K562 (cell line): ENCODE results near the gene TCF15. TPM values are rescaled to one million over a fixed set of nuclear protein-coding genes. Genes with fewer than 3 reads are reported as not detected.

Experiments used
- ATAC-seq: fragments of 200-7000 bp; cut with Tn5 transposase; 3 replicates; pipeline ENCODE4 v1.9.1; 2020; ENCODE audit warnings: moderate library complexity
- BruUV-seq: library from RNA; stranded (reverse); fragments of 400-500 nt; replicated peaks from 2 replicates; lab custom pipeline; 2021; lab: Mats Ljungman, UMichigan
- CTCF ChIA-PET: fragments of 300-600 bp; formaldehyde crosslinking; extraction: SDS; loops from one replicate; lab custom pipeline; 2021; ENCODE audit warnings: low intra/inter-chr PET ratio; lab: Yijun Ruan, JAX
- POLR2A ChIA-PET: fragments of 300-600, 350-650 bp; sonication (Branson Sonifier 250); formaldehyde crosslinking; extraction: SDS; loops from one replicate; lab custom pipeline; 2021; ENCODE audit warnings: antibody characterized with exemption, inconsistent platforms; lab: Yijun Ruan, JAX
- DNase-seq, 4 experiments: peaks; one replicate each; pipeline versions ENCODE4 v3.0.0 to v3.0.0-alpha.2; 2011 to 2018; ENCODE audit warnings: low spot score in 3 of 4, mixed read lengths in 3 of 4; ENCODE audit errors: extremely low read depth in 1 of 4
- FAIRE-seq: peaks from 2 replicates; lab custom pipeline; 2011; peaks lifted over from hg19 to GRCh38; lab: Jason Lieb, UNC
- H2AFZ ChIP-seq: 2 replicates; pipeline ENCODE4 v1.6.0; 2011; ENCODE audit warnings: low read depth, low read length, control low read depth, inconsistent platforms
- H3K27ac ChIP-seq: fragments of 200-600 bp; 3 replicates; pipeline ENCODE4 v1.8.0; 2011; ENCODE audit warnings: low read depth, mild to moderate bottlenecking, control low read depth, inconsistent platforms, low read length, moderate library complexity, mixed read lengths; ENCODE audit errors: extremely low read depth
- H3K27me3 ChIP-seq, 2 experiments: fragments of 300-600 bp in 1 of 2; 2 replicates in 1 of 2; 3 replicates in 1 of 2; pipeline versions ENCODE4 v1.6.0 to v1.8.0; 2011; ENCODE audit warnings: inconsistent platforms in 2 of 2, low read length in 2 of 2, mild to moderate bottlenecking in 1 of 2, mixed read lengths in 1 of 2, moderate library complexity in 1 of 2; ENCODE audit not compliant: control insufficient read depth in 2 of 2, insufficient read depth in 2 of 2
- H3K36me3 ChIP-seq: fragments of 300-600 bp; 3 replicates; pipeline ENCODE4 v1.8.0; 2011; ENCODE audit warnings: mild to moderate bottlenecking, low read length, inconsistent platforms; ENCODE audit not compliant: control insufficient read depth, insufficient read depth
- H3K4me1 ChIP-seq, 2 experiments: fragments of 200-600 bp in 1 of 2; replicated peaks in 1 of 2; 2 replicates in 1 of 2; 3 replicates in 1 of 2; pipeline versions ENCODE4 v1.5.1 to v1.8.0; 2011; ENCODE audit warnings: inconsistent platforms in 2 of 2, low read length in 2 of 2, mild to moderate bottlenecking in 1 of 2, mixed read lengths in 1 of 2, moderate library complexity in 1 of 2; ENCODE audit not compliant: control insufficient read depth in 2 of 2, insufficient read depth in 2 of 2
- H3K4me2 ChIP-seq: 2 replicates; pipeline ENCODE4 v1.6.1; 2011; ENCODE audit warnings: low read length, control low read depth, inconsistent platforms, mixed read lengths; ENCODE audit not compliant: insufficient read depth
- H3K4me3 ChIP-seq: fragments of 200-600 bp; sonication (generic), shearing (Covaris generic); 2 replicates; pipeline ENCODE4 v1.5.1; 2016; ENCODE audit warnings: control low read depth, inconsistent platforms
- H3K79me2 ChIP-seq: fragments of 200-600 bp; 3 replicates; pipeline ENCODE4 v1.8.0; 2011; ENCODE audit warnings: low read length, inconsistent platforms; ENCODE audit not compliant: control insufficient read depth, insufficient read depth
- H3K9ac ChIP-seq, 2 experiments: 2 replicates each; pipeline versions ENCODE4 v1.6.0 to v1.6.1; 2011; ENCODE audit warnings: low read depth in 2 of 2, low read length in 2 of 2, control low read depth in 1 of 2, inconsistent platforms in 1 of 2, mild to moderate bottlenecking in 1 of 2, mixed read lengths in 1 of 2; ENCODE audit not compliant: insufficient read depth in 1 of 2
- H3K9me1 ChIP-seq: one replicate; pipeline ENCODE4 v1.6.0; 2011; ENCODE audit warnings: inconsistent platforms, mild to moderate bottlenecking, low read length, moderate library complexity; ENCODE audit not compliant: control insufficient read depth, insufficient read depth
- H3K9me3 ChIP-seq: replicated peaks from 2 replicates; pipeline ENCODE4 v1.5.1; 2011; ENCODE audit warnings: low read depth, low read length, inconsistent platforms; ENCODE audit not compliant: control insufficient read depth, insufficient read depth
- H4K20me1 ChIP-seq: replicated peaks from 2 replicates; pipeline ENCODE4 v1.6.1; 2011; ENCODE audit warnings: low read length, inconsistent platforms, mixed read lengths; ENCODE audit not compliant: control insufficient read depth, insufficient read depth
- ARID1B ChIP-seq: fragments of 450-650 bp; IDR thresholded peaks from 2 replicates; pipeline ENCODE4 v1.6.1; 2016; ENCODE audit warnings: antibody characterized with exemption, mild to moderate bottlenecking, inconsistent platforms
- CBFA2T3 ChIP-seq: fragments of 450-650 bp; IDR thresholded peaks from 2 replicates; pipeline ENCODE4 v1.6.1; 2017
- KHSRP ChIP-seq: fragments of 450-650 bp; IDR thresholded peaks from 2 replicates; pipeline ENCODE4 v1.6.1; 2017
- SREBF1 ChIP-seq: fragments of 150-350 bp; IDR thresholded peaks from 2 replicates; pipeline ENCODE4 v1.6.1; 2014; ENCODE audit warnings: antibody characterized with exemption, low read depth, low read length, borderline replicate concordance
- TCF3 ChIP-seq: sonication (generic); formaldehyde crosslinking; IDR thresholded peaks from 2 replicates; pipeline ENCODE4 v1.4.0; 2020; ENCODE audit warnings: mild to moderate bottlenecking, missing genetic modification reagents
- TEAD2 ChIP-seq: fragments of 450-650 bp; IDR thresholded peaks from 2 replicates; pipeline ENCODE4 v1.6.1; 2016; ENCODE audit warnings: missing genetic modification characterization, control low read depth, missing compliant biosample characterization
- ZMIZ1 ChIP-seq, 2 experiments: fragments of 150-350 bp in 1 of 2; IDR thresholded peaks; 2 replicates each; pipeline ENCODE4 v1.6.1; 2012 to 2016; ENCODE audit warnings: low read depth in 2 of 2, low read length in 2 of 2, mild to moderate bottlenecking in 1 of 2, moderate library complexity in 1 of 2
- WGBS: fragments of 100-300 bp; shearing (Covaris generic); methylation state at CpG from one replicate; pipeline ENCODE4 v1.1.6; 2016; ENCODE audit warnings: low coverage, mixed read lengths; ENCODE audit not compliant: insufficient coverage; ENCODE audit errors: missing lambda C conversion rate; 5-methylcytosine and 5-hydroxymethylcytosine counted together
- in situ Hi-C: fragments of 300-500 bp; cut with MboI; formaldehyde crosslinking; loops from 4 replicates; pipeline ENCODE4 v1.15.0; 2018; ENCODE audit warnings: inconsistent platforms, mixed read lengths
- intact Hi-C: fragments of 100-400 bp; cut with micrococcal nuclease; formaldehyde crosslinking; loops from 2 replicates; pipeline ENCODE4 v1.14.2; 2022
- polyA plus RNA-seq, 8 experiments: library from polyadenylated mRNA; depleted of rRNA in 4 of 8; stranded (reverse) in 5 of 8; unstranded in 3 of 8; fragments of >200 nt; fragmentation: Nextera tagmentation in 2 of 8; fragmentation: Illumina TruSeq in 1 of 8; extraction: Ambion mirVana in 2 of 8; extraction: Trizol in 1 of 8; gene quantifications; 2 replicates each; pipeline versions ENCODE4 v1.2.1 to v1.2.3, GENCODE V29; 2011 to 2014; ENCODE audit warnings: inconsistent platforms in 1 of 8, missing spikeins in 1 of 8
- total RNA-seq, 7 experiments: library from RNA; depleted of rRNA in 6 of 7; stranded (reverse); fragments of >200 nt in 6 of 7; fragmentation: Illumina TruSeq in 2 of 7; extraction: Trizol in 2 of 7; gene quantifications; 2 replicates each; pipeline versions ENCODE4 v1.2.1 to v1.2.3, GENCODE V29; 2011 to 2021; ENCODE audit warnings: low replicate concordance in 1 of 7

The TCF15 gene
- total and polyA plus RNA-seq, 9 of the 15 experiments (the other 6 are each of a cell fraction or from before 2014, with no cell fraction given) = 0.04 to 5.0 (median 1.2) TPM

- whole genome bisulfite sequencing = 50% methylated on average over 2 of the region's 3 CpGs
- DNase-seq (no peak), FAIRE-seq (no peak), ATAC-seq (no peak)
- BruUV-seq = no TSS peak
- Histone ChIP-seq H3K36me3 (no peaks in the 10 kb centered on the region), H2AFZ (no peak overlapping the region), H3K4me1 (peaks cover 6 to 24% of the 10 kb centered on the region in 2 experiments; a peak in 4 of 5 replicates), H3K79me2 (no peaks in the 10 kb centered on the region), H3K27me3 (no peaks in the 10 kb centered on the region), H3K4me3 (no peak overlapping the region), H3K9me1 (no peaks in the 10 kb centered on the region)
- intact Hi-C loops = no loop called here
- CTCF ChIA-PET = no interaction called here
- POLR2A ChIA-PET = interaction anchor here (0.6 to 1.3 kb wide), 5 partner anchors 9 to 220 kb away, joined by 3 read pairs; no protein-coding TSS in a partner anchor
- no peak for TF ChIP-seq SREBF1
- no peak for TF ChIP-seq KHSRP
- no peak for TF ChIP-seq TEAD2
- peak; percentile 55 for TF ChIP-seq TCF3 (CRISPR knock-in tag)
- TF ChIP-seq CBFA2T3 = peak; percentile 54
- TF ChIP-seq ARID1B = 0 out of 2 replicates have a peak, but pooled peaks have one; percentile 24
- no peak for TF ChIP-seq ZMIZ1 (IDR thresholded peaks at IDR 0.05; ENCODE audit: low read depth in 2 of 2, low read length in 2 of 2)
- TF ChIP-seq, all 486 proteins: peak for 3
- in situ Hi-C loops = loop anchor here (5.0 kb wide), 1 partner anchor 173 kb away; no protein-coding TSS in a partner anchor
- Histone ChIP-seq H3K4me2 (no peak overlapping the region), H3K9me3 (no peaks in the 10 kb centered on the region), H3K27ac (no peak overlapping the region), H4K20me1 (no peaks in the 10 kb centered on the region), H3K9ac (no peak overlapping the region)
Observed at GRCh38 chr20:564192-564591, 45.9 kb downstream of the TCF15 start.
